Peyer's patch (tissue), 4 donors: Measurements from ENCODE around the gene PACRG. TPM values are rescaled to one million over a fixed set of nuclear protein-coding genes. Genes with fewer than 3 reads are reported as not detected.

Experiments used
- DNase-seq, 3 donors: peaks; one replicate each; pipeline ENCODE4 v3.0.0-alpha.2; 2017 to 2019
- H3K27ac ChIP-seq, 4 donors: fragments of 200-600 bp; sonication (generic); one replicate each; pipeline ENCODE4 v1.5.1; 2016 to 2019
- H3K27me3 ChIP-seq, 2 donors: fragments of 200-600 bp; sonication (generic); one replicate each; pipeline ENCODE4 v1.5.1; 2019
- H3K36me3 ChIP-seq, 3 donors: fragments of 200-600 bp; sonication (generic); one replicate each; pipeline ENCODE4 v1.5.1; 2016 to 2019
- H3K4me1 ChIP-seq, 4 donors: fragments of 200-600 bp; sonication (generic); one replicate each; pipeline ENCODE4 v1.5.1; 2016 to 2019
- H3K4me3 ChIP-seq, 4 donors: fragments of 200-600 bp; sonication (generic); 1 replicate in 3 of 4; 2 replicates in 1 of 4; pipeline ENCODE4 v1.5.1; 2016 to 2019; ENCODE audit warnings: mild to moderate bottlenecking in 1 of 4
- H3K9me3 ChIP-seq, 4 donors: fragments of 200-600 bp; sonication (generic); one replicate each; pipeline ENCODE4 v1.5.1; 2016 to 2019; ENCODE audit warnings: mild to moderate bottlenecking in 1 of 4
- POLR2A ChIP-seq, 2 donors: fragments of 450-650 bp; IDR thresholded peaks; one replicate each; pipeline ENCODE4 v1.5.1; 2017; ENCODE audit warnings: antibody characterized with exemption in 2 of 2, mild to moderate bottlenecking in 2 of 2, moderate library complexity in 2 of 2
- total RNA-seq, 4 donors: library from RNA; depleted of rRNA; stranded (reverse); fragments of >200 nt; gene quantifications; one replicate each; pipeline ENCODE4 v1.1.0, GENCODE V29; 2016
- TF ChIP-seq, protein P1 (sequence below), 6 experiments: fragments of 450-650 bp in 4 of 6; fragments of 200-600 bp in 2 of 6; sonication (generic) in 1 of 6; IDR thresholded peaks; one replicate each; pipeline ENCODE4 v1.5.1; 2017 to 2019; ENCODE audit warnings: antibody characterized with exemption in 6 of 6, mild to moderate bottlenecking in 3 of 6, moderate library complexity in 1 of 6

Gene PACRG
- total RNA-seq, 4 donors from 2014 or later, result 0.76 to 2.5 TPM; not detected in 2

DNA sequence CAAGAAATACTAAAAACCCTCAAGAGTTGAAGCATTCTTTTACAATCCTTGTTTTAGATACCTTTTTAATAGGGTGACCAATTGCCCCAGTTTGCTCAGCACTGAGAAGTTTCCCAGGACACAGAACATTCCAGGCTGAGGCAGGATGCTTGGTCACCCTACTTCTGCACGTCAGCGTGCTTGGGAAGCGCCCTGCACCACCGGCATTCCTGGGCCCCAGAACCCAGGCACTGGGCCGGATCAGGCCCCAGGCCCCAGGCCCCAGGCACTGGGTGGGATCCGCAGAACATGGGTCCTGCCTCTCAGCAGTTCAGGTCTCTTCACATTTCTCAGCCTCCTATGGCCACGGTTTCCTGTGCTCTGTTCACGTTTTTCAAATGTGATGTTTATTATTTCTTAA, 472.9 kb downstream of the PACRG start:
- no peaks in the 10 kb centered on the region for H3K36me3 ChIP-seq
- H3K27me3 ChIP-seq, result no peaks in the 10 kb centered on the region
- no peaks in the 10 kb centered on the region for H3K4me1 ChIP-seq
- H3K27ac ChIP-seq, result no peak overlapping the region
- TF ChIP-seq POLR2A (IDR thresholded peaks at IDR 0.05), result no peak
- TF ChIP-seq, protein P1, sequence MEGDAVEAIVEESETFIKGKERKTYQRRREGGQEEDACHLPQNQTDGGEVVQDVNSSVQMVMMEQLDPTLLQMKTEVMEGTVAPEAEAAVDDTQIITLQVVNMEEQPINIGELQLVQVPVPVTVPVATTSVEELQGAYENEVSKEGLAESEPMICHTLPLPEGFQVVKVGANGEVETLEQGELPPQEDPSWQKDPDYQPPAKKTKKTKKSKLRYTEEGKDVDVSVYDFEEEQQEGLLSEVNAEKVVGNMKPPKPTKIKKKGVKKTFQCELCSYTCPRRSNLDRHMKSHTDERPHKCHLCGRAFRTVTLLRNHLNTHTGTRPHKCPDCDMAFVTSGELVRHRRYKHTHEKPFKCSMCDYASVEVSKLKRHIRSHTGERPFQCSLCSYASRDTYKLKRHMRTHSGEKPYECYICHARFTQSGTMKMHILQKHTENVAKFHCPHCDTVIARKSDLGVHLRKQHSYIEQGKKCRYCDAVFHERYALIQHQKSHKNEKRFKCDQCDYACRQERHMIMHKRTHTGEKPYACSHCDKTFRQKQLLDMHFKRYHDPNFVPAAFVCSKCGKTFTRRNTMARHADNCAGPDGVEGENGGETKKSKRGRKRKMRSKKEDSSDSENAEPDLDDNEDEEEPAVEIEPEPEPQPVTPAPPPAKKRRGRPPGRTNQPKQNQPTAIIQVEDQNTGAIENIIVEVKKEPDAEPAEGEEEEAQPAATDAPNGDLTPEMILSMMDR (IDR thresholded peaks at IDR 0.05), result no peak
- H3K9me3 ChIP-seq, result peaks cover 0 to 2% (median 0%) of the 10 kb centered on the region in 4 donors
- DNase-seq, result no peak
- H3K4me3 ChIP-seq, result no peak overlapping the region

DNA sequence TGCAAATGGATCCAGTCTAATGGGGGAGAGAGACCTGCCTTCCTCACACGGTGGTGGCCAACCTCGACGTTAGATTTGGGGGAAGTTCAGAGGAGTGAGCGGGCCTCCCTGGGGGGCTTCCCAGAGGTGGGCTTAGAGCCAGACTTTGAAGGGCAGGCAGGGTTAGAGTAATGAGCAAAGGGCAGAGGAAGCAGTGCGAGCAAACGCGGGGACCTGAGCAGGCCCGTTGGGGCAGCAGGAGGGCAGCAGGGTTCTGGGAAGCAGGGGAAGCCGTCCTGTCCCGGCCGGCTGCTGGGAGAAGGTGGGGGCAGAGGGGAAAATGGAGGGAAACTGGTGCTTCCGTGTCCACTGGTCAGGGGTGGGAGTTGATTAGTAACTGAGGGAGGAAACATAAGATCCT, 474.1 kb downstream of the PACRG start:
- H3K4me3 ChIP-seq, result no peak overlapping the region
- H3K9me3 ChIP-seq, result peaks cover 0 to 2% (median 0%) of the 10 kb centered on the region in 4 donors
- TF ChIP-seq POLR2A (IDR thresholded peaks at IDR 0.05), result no peak
- TF ChIP-seq, protein P1 (IDR thresholded peaks at IDR 0.05), result no peak
- H3K36me3 ChIP-seq, result no peaks in the 10 kb centered on the region
- H3K4me1 ChIP-seq, result no peaks in the 10 kb centered on the region
- DNase-seq, result no peak
- H3K27ac ChIP-seq, result no peak overlapping the region
- no peaks in the 10 kb centered on the region for H3K27me3 ChIP-seq

DNA sequence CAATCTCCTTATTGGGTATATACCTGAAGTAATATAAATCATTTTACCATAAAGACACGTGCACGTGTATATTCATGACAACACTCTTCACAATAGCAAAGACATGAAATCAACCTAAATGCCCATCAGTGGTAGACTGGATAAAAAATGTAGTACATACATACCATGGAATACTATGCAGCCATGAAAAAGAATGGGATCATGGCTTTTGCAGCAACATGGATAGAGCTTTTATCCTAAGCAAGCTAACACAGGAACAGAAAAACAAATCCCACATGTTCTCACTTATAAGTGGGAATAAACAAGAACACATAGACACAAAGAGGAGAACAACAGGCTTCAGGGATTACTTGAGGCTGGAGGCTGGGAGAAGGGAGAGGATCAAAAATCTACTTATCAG, 478.4 kb downstream of the PACRG start:
- Histone ChIP-seq H3K36me3 (no peaks in the 10 kb centered on the region), H3K27me3 (no peaks in the 10 kb centered on the region), H3K4me3 (no peak overlapping the region), H3K4me1 (no peaks in the 10 kb centered on the region), H3K9me3 (no peaks in the 10 kb centered on the region), H3K27ac (no peak overlapping the region)
- TF ChIP-seq POLR2A (IDR thresholded peaks at IDR 0.05), result no peak
- TF ChIP-seq, protein P1 (IDR thresholded peaks at IDR 0.05), result no peak
- DNase-seq, result no peak

DNA sequence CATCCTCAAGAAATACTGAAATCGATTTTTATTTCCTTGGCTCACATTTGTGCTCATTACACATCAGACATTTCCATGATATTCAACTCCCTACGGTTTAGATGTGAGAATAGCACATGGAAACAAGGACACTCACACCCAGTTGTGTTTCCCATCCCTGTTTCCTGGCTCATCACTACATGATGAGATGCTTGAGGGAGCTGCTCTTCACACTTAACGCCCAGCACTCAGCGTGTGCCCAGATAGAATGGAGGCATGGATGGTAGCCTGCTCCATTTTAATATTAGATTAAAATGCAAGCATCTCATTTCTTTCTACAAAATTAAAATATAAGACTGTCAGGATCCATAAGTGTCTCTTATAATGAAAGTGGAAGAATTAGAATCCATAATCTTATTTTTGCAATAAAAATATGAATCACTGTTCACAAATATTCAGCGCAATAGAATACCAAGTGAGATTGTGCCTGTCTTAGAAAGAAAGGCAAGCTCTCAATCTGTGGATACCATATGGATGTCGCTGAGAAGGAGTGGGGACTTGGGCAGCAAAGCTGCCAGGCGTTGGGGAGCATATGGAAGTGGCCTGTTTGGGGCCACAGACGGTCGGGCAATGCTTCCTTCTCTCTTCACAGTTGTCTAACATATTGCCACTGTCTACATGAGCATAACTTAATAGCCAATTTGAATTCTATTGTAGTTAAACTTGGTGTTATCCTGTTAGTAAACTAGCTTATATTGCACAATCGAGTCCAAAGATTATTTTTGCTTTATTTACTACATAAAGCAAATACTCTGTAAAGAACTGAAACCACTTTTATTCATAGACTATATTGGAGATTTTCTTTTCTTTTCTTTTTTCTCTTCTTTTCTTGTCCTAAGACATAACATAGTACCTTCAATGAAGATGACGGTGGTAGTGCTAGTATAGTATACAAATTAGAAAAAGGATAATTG, 479.9 kb downstream of the PACRG start:
- DNase-seq, result no peak
- TF ChIP-seq, protein P1 (IDR thresholded peaks at IDR 0.05), result no peak
- TF ChIP-seq POLR2A (IDR thresholded peaks at IDR 0.05), result no peak
- Histone ChIP-seq H3K36me3 (no peaks in the 10 kb centered on the region), H3K4me1 (no peaks in the 10 kb centered on the region), H3K27me3 (no peaks in the 10 kb centered on the region), H3K27ac (no peak overlapping the region), H3K4me3 (no peak overlapping the region), H3K9me3 (no peaks in the 10 kb centered on the region)

DNA sequence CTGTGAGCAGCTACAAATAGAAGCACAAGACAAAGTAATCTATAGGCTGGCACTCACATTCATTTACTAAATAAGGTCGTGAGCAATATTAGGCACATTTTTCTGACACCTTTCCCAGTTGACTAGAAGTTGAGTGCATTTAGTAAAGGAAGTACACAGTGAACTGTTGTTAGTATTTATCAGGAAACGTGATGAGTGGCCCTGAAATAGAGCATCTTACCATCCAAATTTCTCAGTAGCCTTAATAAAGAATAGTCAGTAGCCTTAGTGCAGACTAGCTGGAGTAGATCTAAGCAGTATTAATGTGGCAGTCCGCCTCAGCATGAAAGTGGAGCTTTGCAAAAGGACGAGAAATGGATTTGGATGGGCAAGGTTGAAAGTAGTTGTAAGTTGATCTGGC, 481.2 kb downstream of the PACRG start:
- no peak for TF ChIP-seq POLR2A (IDR thresholded peaks at IDR 0.05)
- TF ChIP-seq, protein P1 (IDR thresholded peaks at IDR 0.05), result no peak
- DNase-seq, result no peak
- Histone ChIP-seq H3K4me1 (no peaks in the 10 kb centered on the region), H3K9me3 (no peaks in the 10 kb centered on the region), H3K36me3 (no peaks in the 10 kb centered on the region), H3K27ac (no peak overlapping the region), H3K4me3 (no peak overlapping the region), H3K27me3 (no peaks in the 10 kb centered on the region)
